Neural progenitor cell (in vitro differentiated cells): Measurements from ENCODE around the gene REN. TPM values are rescaled to one million over a fixed set of nuclear protein-coding genes. Genes with fewer than 3 reads are reported as not detected.

ENCODE experiments used
- DNase-seq: peaks from one replicate; pipeline ENCODE4 v3.0.0-alpha.2; 2016; ENCODE audit warnings: low spot score
- H2AFZ ChIP-seq: fragments of 200-600 bp; sonication (generic); replicated peaks from 2 replicates; pipeline ENCODE4 v1.6.1; 2016; ENCODE audit warnings: antibody characterized with exemption
- H3F3A ChIP-seq: fragments of 200-600 bp; sonication (generic); 2 replicates; pipeline ENCODE4 v1.6.1; 2016; ENCODE audit warnings: antibody characterized with exemption, low read depth
- H3K27ac ChIP-seq: fragments of 200-600 bp; sonication (generic); 2 replicates; pipeline ENCODE4 v1.5.1; 2016; ENCODE audit warnings: mild to moderate bottlenecking
- H3K27me3 ChIP-seq: fragments of 200-600 bp; sonication (generic); 2 replicates; pipeline ENCODE4 v1.6.1; 2016; ENCODE audit warnings: mild to moderate bottlenecking, moderate library complexity
- H3K36me3 ChIP-seq: fragments of 200-600 bp; sonication (generic); 2 replicates; pipeline ENCODE4 v1.5.1; 2016
- H3K4me1 ChIP-seq: fragments of 200-600 bp; sonication (generic); 2 replicates; pipeline ENCODE4 v1.6.1; 2016; ENCODE audit warnings: mixed run types
- H3K4me2 ChIP-seq: fragments of 200-600 bp; sonication (generic); 2 replicates; pipeline ENCODE4 v1.6.1; 2016
- H3K4me3 ChIP-seq: fragments of 200-600 bp; sonication (generic); 2 replicates; pipeline ENCODE4 v1.5.1; 2016
- H3K79me2 ChIP-seq: fragments of 200-600 bp; sonication (generic); 2 replicates; pipeline ENCODE4 v1.6.1; 2016; ENCODE audit warnings: low read depth
- H3K9ac ChIP-seq: fragments of 200-600 bp; sonication (generic); 2 replicates; pipeline ENCODE4 v1.6.1; 2016
- H3K9me3 ChIP-seq: fragments of 200-600 bp; sonication (generic); 2 replicates; pipeline ENCODE4 v1.5.1; 2016; ENCODE audit warnings: low read depth
- H4K20me1 ChIP-seq: fragments of 200-600 bp; sonication (generic); 2 replicates; pipeline ENCODE4 v1.6.1; 2016; ENCODE audit warnings: low read depth
- H3K27ac Mint-ChIP-seq: 3 replicates; pipeline ENCODE4 v1.8.0; 2021; ENCODE audit warnings: mixed read lengths
- H3K27me3 Mint-ChIP-seq: 2 replicates; pipeline ENCODE4 v1.8.0; 2022; ENCODE audit warnings: low read depth, mild to moderate bottlenecking, inconsistent platforms, moderate library complexity, mixed read lengths; ENCODE audit not compliant: insufficient read depth
- H3K36me3 Mint-ChIP-seq: 3 replicates; pipeline ENCODE4 v1.8.0; 2021; ENCODE audit warnings: mixed read lengths
- H3K4me1 Mint-ChIP-seq: 3 replicates; pipeline ENCODE4 v1.8.0; 2021; ENCODE audit warnings: mixed read lengths
- H3K4me3 Mint-ChIP-seq: 3 replicates; pipeline ENCODE4 v1.8.0; 2021; ENCODE audit warnings: mild to moderate bottlenecking, moderate library complexity, mixed read lengths
- H3K9me3 Mint-ChIP-seq: 3 replicates; pipeline ENCODE4 v1.8.0; 2020; ENCODE audit warnings: mixed read lengths
- CTCF ChIP-seq: fragments of 200-600 bp; sonication (generic); IDR thresholded peaks from 2 replicates; pipeline ENCODE4 v1.5.1; 2017; ENCODE audit warnings: antibody characterized with exemption, mild to moderate bottlenecking
- EZH2 ChIP-seq: fragments of 200-600 bp; sonication (generic); IDR thresholded peaks from 2 replicates; pipeline ENCODE4 v1.6.1; 2017; ENCODE audit warnings: antibody characterized with exemption, mild to moderate bottlenecking, moderate library complexity
- EZH2phosphoT487 ChIP-seq: fragments of 200-600 bp; sonication (generic); IDR thresholded peaks from 2 replicates; pipeline ENCODE4 v1.6.1; 2017; ENCODE audit warnings: antibody characterized with exemption
- total RNA-seq: library from RNA; depleted of rRNA; stranded (reverse); fragments of >200 nt; gene quantifications from 2 replicates; pipeline ENCODE4 v1.2.3, GENCODE V29; 2015; ENCODE audit warnings: low replicate concordance

REN gene
- total RNA-seq, 1 donor from 2014 or later, result not detected

DNA sequence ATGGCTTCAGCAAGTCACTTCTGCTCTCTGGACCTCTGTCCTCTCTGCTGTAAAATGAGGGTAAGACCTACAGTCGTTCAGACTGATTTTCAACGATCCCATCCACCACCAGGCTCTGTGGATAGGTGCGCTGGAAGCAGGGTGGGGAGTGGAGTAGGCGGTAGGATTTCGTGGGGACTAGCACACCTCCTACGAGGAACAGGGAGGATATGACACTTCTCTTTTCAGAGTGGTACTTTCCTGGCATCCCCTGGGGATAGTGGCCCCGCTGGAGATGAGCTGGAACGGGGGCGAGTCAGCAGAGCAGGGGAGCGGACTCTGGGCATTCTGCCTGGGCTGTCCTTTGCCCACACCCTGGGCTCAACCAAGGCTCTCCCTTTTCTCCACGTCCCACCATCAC lies 32.0 kb downstream of the REN start:
- Mint-ChIP-seq H3K27me3 (peaks cover 6% of the 10 kb centered on the region), H3K4me3 (no peak overlapping the region), H3K4me1 (peaks cover 10% of the 10 kb centered on the region), H3K36me3 (peaks cover 5% of the 10 kb centered on the region), H3K9me3 (no peaks in the 10 kb centered on the region), H3K27ac (no peak overlapping the region)
- DNase-seq, result no peak
- H4K20me1 ChIP-seq, result no peaks in the 10 kb centered on the region
- H2AFZ ChIP-seq, result no peak overlapping the region
- no peak overlapping the region for H3K4me2 ChIP-seq
- no peaks in the 10 kb centered on the region for H3K27me3 ChIP-seq
- no peak overlapping the region for H3K9ac ChIP-seq
- H3K4me1 ChIP-seq, result peaks cover 6% of the 10 kb centered on the region
- no peaks in the 10 kb centered on the region for H3K9me3 ChIP-seq
- TF ChIP-seq CTCF, result no peak
- H3K27ac ChIP-seq, result no peak overlapping the region
- H3K79me2 ChIP-seq, result no peaks in the 10 kb centered on the region
- H3F3A ChIP-seq, result no peaks in the 10 kb centered on the region
- no peaks in the 10 kb centered on the region for H3K36me3 ChIP-seq
- H3K4me3 ChIP-seq, result no peak overlapping the region

- Mint-ChIP-seq H3K36me3 (peaks cover 2% of the 10 kb centered on the region), H3K9me3 (no peaks in the 10 kb centered on the region), H3K27ac (no peak overlapping the region), H3K4me1 (peaks cover 21% of the 10 kb centered on the region), H3K27me3 (peaks cover 6% of the 10 kb centered on the region), H3K4me3 (no peak overlapping the region)
- Histone ChIP-seq H3F3A (peaks cover 12% of the 10 kb centered on the region), H3K27ac (no peak overlapping the region), H3K4me1 (peaks cover 6% of the 10 kb centered on the region), H3K9me3 (no peaks in the 10 kb centered on the region), H3K79me2 (no peaks in the 10 kb centered on the region), H3K27me3 (no peaks in the 10 kb centered on the region), H4K20me1 (no peaks in the 10 kb centered on the region), H3K36me3 (no peaks in the 10 kb centered on the region), H3K9ac (no peak overlapping the region), H3K4me2 (no peak overlapping the region), H2AFZ (no peak overlapping the region), H3K4me3 (no peak overlapping the region)
- TF ChIP-seq CTCF, result no peak
- no peak for TF ChIP-seq EZH2phosphoT487
- no peak for DNase-seq
These were observed 33.4 kb downstream of the REN start for GRCh38 chr1:204132718-204133117.

DNA sequence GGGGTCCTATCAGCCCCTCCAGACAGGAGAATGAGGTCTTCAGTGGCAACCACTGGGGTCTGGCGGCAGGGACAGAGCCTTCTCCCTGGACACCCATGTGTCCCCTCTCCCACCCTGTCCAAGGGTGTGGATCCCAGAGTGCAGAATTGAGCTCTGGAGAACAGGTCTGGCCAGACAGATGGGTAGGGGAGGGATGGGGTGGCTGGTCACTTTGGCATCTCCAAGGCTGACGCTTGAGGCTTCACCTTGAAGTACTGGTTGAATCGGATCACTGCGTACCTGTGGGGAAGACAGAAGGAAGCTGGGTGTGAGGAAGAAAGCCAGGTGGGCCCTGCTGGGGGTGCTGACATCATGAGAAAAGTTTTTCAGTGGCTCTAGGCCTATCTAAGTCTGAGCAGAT lies 34.2 kb downstream of the REN start:
- Histone ChIP-seq H3K27ac (no peak overlapping the region), H3K4me3 (no peak overlapping the region), H3K9ac (no peak overlapping the region), H3K9me3 (no peaks in the 10 kb centered on the region), H2AFZ (no peak overlapping the region), H3K4me2 (no peak overlapping the region), H3K36me3 (no peaks in the 10 kb centered on the region), H3K27me3 (no peaks in the 10 kb centered on the region), H3F3A (peaks cover 15% of the 10 kb centered on the region), H3K4me1 (peaks cover 12% of the 10 kb centered on the region), H3K79me2 (no peaks in the 10 kb centered on the region), H4K20me1 (peaks cover 3% of the 10 kb centered on the region)
- Mint-ChIP-seq H3K27me3 (peaks cover 6% of the 10 kb centered on the region), H3K27ac (no peak overlapping the region), H3K9me3 (no peaks in the 10 kb centered on the region), H3K4me1 (peaks cover 27% of the 10 kb centered on the region), H3K4me3 (no peak overlapping the region), H3K36me3 (peaks cover 2% of the 10 kb centered on the region)
- no peak for DNase-seq
- TF ChIP-seq EZH2 (no peak), EZH2phosphoT487 (no peak), CTCF (no peak)
